HG03097 (cell line): Measurements from ENCODE around the gene GPR62.
"Not testable (repeated sequence)": the region's sequence is repeated elsewhere in the genome, so short reads cannot be mapped to it uniquely, and the experiment has no call there.

Experiments used
- ATAC-seq: cut with Tn5 transposase; IDR thresholded peaks from one replicate; pipeline ENCODE4 v1.9.1; 2021; ENCODE audit not compliant: unreplicated experiment, low FRiP score

The GPR62 gene

GRCh38 chr3:51955175-51955892 is at the start of gene GPR62:
TSS of gene GPR62 (plus strand) at chr3:51955381. CDS start at chr3:51955653, 272 bp downstream.
- no peak for ATAC-seq

DNA sequence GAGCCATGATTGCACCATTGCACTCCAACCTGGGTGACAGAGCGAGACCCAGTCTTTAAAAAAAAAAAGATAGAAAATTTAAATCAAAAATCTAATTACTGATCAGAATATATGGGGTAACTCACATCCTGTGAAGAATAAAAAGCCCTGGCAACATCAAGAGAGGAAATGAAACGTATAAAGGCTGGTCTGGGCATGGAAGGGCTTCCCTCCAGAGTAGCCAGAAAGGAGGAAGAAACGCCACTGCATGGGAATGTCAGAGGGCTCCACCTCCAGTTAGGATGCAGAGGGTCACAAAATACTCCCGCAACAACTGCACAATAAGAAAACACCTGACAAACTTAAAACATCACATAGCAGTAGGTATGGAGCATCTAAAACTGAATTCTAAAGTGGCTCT is 47.2 kb upstream of the GPR62 start:
- ATAC-seq = no peak

GRCh38 chr3:51916418-51916817 is 38.8 kb upstream of the GPR62 start:
- ATAC-seq = no peak

- no peak for ATAC-seq
These were observed 34.1 kb upstream of the GPR62 start for GRCh38 chr3:51921081-51921578.

- ATAC-seq = no peak
These were observed 27.9 kb upstream of the GPR62 start for GRCh38 chr3:51927061-51927977.

- ATAC-seq = no peak
These were observed 26.7 kb upstream of the GPR62 start for GRCh38 chr3:51928438-51928837.

GRCh38 chr3:51928981-51929380 is 26.2 kb upstream of the GPR62 start:
- not testable (repeated sequence) for ATAC-seq

DNA sequence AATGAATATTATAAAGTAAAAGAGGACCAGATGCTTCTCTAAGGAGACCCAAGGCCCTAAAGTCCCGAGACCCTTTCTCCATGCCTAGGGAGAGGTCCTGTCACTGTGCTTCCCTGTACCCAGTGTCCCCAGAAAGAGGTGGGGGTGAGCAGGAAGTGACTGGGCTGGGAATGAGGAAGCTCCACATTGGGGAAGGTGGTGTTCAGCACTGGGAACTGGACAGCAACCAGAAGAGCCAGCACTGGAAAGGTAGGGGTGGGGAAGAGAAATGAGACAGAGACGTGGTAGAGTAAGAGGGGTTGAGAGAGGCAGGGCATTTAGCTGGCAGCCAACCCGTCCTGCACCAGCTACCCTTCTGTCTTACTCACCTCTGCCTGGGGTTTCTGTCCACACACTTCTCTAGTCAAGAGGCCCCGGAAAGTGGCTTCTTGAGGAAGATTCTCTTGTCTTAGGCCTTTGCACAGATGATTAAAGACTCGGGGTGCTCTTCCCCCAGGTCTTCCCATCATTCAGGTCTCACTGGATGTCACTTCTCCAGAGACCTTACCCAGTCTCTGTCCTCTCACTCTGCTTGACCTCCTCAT is 25.7 kb upstream of the GPR62 start:
- no peak for ATAC-seq

GRCh38 chr3:51930439-51930838 is 24.7 kb upstream of the GPR62 start:
- ATAC-seq = no peak

GRCh38 chr3:51931756-51932155 is 23.4 kb upstream of the GPR62 start:
- no peak for ATAC-seq

DNA sequence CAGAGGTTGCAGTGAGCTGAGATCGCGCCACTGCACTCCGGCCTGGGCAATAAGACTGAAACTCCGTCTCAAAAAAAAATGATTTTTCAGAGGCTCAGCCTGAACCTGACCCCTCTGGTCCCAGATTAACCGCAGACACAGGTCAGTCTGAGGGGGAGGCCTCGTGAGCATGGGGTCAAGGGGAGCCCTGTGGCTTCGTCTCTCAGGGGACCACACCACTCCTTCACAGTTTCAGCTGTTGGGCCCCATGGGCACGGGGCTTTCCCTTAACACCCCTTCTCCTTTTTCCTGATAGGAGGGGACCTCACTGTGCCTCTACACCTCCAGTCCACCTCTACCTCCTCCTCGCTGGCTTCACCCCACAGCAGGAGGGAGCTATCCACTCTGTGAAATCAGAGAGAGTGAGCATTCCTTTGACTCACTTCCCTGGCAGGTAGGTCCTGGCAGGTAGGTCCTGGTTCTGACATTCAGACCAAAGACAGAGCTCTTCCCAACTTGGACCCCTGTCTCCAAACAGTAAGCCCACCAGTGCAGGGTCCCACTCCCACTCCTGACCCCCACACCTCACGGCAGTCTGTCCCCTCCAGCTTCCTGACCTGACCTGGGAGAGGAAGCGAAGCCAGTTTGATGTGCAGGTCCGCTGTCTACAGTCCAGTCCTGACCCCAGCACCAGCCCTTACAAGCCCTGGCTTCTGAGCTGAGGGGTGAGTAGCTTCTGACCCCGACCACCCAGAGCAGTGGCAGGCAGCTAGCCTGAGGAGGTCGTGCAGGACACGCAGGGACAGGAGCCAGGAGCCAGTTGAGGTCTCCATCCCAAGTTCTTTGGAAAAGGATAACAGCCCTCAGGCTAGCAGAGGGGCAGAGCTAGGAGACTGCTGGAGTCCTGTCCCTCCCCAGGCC is 22.5 kb upstream of the GPR62 start:
- ATAC-seq = no peak

DNA sequence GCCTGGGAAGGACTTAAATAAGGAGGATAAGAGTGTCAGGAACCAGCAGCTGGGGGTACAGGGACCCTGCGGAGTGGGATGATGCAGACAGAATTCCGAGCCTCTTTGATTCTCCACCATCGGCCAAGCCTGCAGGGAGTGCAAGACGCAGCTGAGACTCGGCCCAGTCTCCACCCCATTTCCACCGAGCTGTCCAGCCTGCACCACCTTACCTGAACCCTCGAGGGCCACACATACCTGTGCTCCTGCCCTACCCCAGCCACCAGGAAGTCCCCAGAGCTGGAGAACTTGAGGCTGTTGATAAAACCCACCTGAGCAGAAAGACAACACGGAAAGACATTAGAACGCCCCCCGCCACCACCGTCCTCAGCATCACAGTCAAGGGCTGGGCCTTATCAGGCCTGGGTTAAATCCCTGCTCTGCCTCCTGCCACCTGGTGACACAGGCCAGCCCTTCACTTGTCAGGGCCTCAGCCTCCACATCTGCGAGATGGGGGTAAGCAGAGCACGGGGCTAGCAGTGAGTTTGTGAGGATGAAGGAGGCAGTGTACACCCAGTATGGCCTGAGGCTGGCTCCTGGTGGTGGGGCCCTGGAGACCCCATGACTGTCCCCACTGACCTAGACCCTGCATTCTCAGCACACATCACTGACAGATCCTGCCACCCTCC is 21.6 kb upstream of the GPR62 start:
- no peak for ATAC-seq

- no peak for ATAC-seq
These were observed 20.9 kb upstream of the GPR62 start for GRCh38 chr3:51934139-51934850.

DNA sequence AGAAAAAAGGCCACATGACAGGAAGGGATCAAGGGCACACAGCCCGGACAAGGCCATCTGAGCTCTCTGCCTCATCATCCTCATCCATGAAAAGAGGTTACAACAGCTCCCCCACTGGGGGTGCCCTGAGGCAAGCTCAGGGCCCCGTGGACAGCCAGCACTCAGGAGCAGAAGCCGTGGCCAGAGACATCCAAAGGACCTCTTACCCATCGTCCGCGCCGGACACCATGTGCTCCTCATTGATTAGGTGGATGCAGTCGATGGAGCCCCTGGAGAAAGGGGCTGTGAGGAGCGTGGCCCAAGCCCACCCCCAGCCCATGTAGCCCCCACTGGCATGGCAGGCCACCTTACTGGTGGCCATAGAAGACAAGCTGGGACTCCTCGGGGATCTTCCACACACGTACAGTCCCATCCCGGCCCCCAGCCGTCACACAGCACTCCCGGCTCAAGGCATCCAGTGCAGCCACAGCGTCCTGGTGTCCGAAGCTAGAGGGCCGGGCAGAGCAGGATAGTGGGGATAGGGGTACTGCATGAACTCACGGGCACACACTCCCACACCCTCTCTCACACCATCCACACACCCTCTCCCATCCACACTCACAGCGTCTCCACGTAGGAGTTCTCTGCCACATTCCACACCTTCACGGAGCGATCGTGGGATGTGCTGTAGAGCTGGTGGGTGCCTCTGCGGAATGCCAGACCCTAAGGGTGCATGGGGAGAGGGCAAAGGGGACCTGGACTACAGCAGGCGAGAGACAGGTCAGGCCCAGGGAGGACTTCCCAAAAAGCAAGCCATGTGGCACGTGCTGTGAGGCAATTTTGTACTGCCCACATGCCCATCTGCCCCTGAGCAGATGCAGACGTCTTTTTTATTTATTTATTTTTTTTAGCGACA is 19.9 kb upstream of the GPR62 start:
- ATAC-seq = no peak

- no peak for ATAC-seq
These were observed 19.1 kb upstream of the GPR62 start for GRCh38 chr3:51935886-51936755.

GRCh38 chr3:51937014-51937413 is 18.2 kb upstream of the GPR62 start:
- ATAC-seq = no peak
